Smooth muscle cell (in vitro differentiated cells): ENCODE results near the gene KRTAP5-5. TPM values are rescaled to one million over a fixed set of nuclear protein-coding genes. Genes with fewer than 3 reads are reported as not detected.

ENCODE experiments used
- DNase-seq: peaks from one replicate; lab custom pipeline; 2025; ENCODE audit not compliant: unreplicated experiment; lab: John Stamatoyannopoulos, UW
- H2AFZ ChIP-seq: fragments of 200-600 bp; sonication (generic); 2 replicates; pipeline ENCODE4 v1.6.0; 2016; ENCODE audit warnings: antibody characterized with exemption, low read depth, mild to moderate bottlenecking
- H3F3A ChIP-seq: fragments of 200-600 bp; sonication (generic); 2 replicates; pipeline ENCODE4 v1.6.0; 2017; ENCODE audit warnings: antibody characterized with exemption, low read depth
- H3K27ac ChIP-seq: fragments of 200-600 bp; sonication (generic); 2 replicates; pipeline ENCODE4 v1.5.1; 2016; ENCODE audit warnings: low read depth, mild to moderate bottlenecking
- H3K27me3 ChIP-seq: fragments of 200-600 bp; sonication (generic); 2 replicates; pipeline ENCODE4 v1.6.1; 2016; ENCODE audit warnings: low read depth, mild to moderate bottlenecking
- H3K36me3 ChIP-seq: fragments of 200-600 bp; sonication (generic); 2 replicates; pipeline ENCODE4 v1.5.1; 2016; ENCODE audit warnings: low read depth
- H3K4me1 ChIP-seq: fragments of 200-600 bp; sonication (generic); 2 replicates; pipeline ENCODE4 v1.5.1; 2016; ENCODE audit warnings: low read depth
- H3K4me2 ChIP-seq: fragments of 200-600 bp; sonication (generic); 2 replicates; pipeline ENCODE4 v1.6.0; 2016; ENCODE audit warnings: mild to moderate bottlenecking
- H3K4me3 ChIP-seq: fragments of 200-600 bp; sonication (generic); 2 replicates; pipeline ENCODE4 v1.5.1; 2016; ENCODE audit warnings: mild to moderate bottlenecking
- H3K79me2 ChIP-seq: fragments of 200-600 bp; sonication (generic); 2 replicates; pipeline ENCODE4 v1.6.0; 2016; ENCODE audit warnings: low read depth, mild to moderate bottlenecking
- H3K9ac ChIP-seq: fragments of 200-600 bp; sonication (generic); 2 replicates; pipeline ENCODE4 v1.6.0; 2016; ENCODE audit warnings: low read depth
- H3K9me3 ChIP-seq: fragments of 200-600 bp; sonication (generic); replicated peaks from 2 replicates; pipeline ENCODE4 v1.5.1; 2016; ENCODE audit warnings: low read depth
- H4K20me1 ChIP-seq: fragments of 200-600 bp; sonication (generic); 2 replicates; pipeline ENCODE4 v1.6.0; 2016; ENCODE audit warnings: low read depth
- CTCF ChIP-seq: fragments of 200-600 bp; sonication (generic); IDR thresholded peaks from 2 replicates; pipeline ENCODE4 v1.5.1; 2017; ENCODE audit warnings: borderline replicate concordance, mild to moderate bottlenecking, antibody characterized with exemption; ENCODE audit not compliant: insufficient read depth, poor library complexity, severe bottlenecking
- WGBS: methylation state at CpG from one replicate; pipeline ENCODE4 v1.1.7; 2016; ENCODE audit warnings: low lambda C conversion rate; 5-methylcytosine and 5-hydroxymethylcytosine counted together
- polyA plus RNA-seq: library from polyadenylated mRNA; unstranded; fragments of >200 nt; fragmentation: Nextera tagmentation; extraction: Ambion mirVana; gene quantifications from 2 replicates; pipeline ENCODE4 v1.2.1, GENCODE V29; 2016
- total RNA-seq: library from RNA; depleted of rRNA; stranded (reverse); fragments of >200 nt; gene quantifications from 2 replicates; pipeline ENCODE4 v1.2.3, GENCODE V29; 2014

KRTAP5-5 gene
- total and polyA plus RNA-seq, 2 experiments from 2014 or later: not detected

- H3K79me2 ChIP-seq: no peaks in the 10 kb centered on the region
- H3K9ac ChIP-seq: no peak overlapping the region
- no peaks in the 10 kb centered on the region for H4K20me1 ChIP-seq
- H3K4me2 ChIP-seq: no peak overlapping the region
- H3K36me3 ChIP-seq: no peaks in the 10 kb centered on the region
- no peak overlapping the region for H3K4me3 ChIP-seq
- 87% methylated on average over 15 of the region's 15 CpGs for WGBS
- TF ChIP-seq CTCF: no peak
- no peak overlapping the region for H3K27ac ChIP-seq
- H3K4me1 ChIP-seq: peaks cover 10% of the 10 kb centered on the region
- H3K9me3 ChIP-seq: no peaks in the 10 kb centered on the region
- H2AFZ ChIP-seq: no peak overlapping the region
- H3K27me3 ChIP-seq: no peaks in the 10 kb centered on the region
- peaks cover 7% of the 10 kb centered on the region for H3F3A ChIP-seq
- DNase-seq: no peak
Measured at GRCh38 chr11:1650034-1650917, 20.7 kb downstream of the KRTAP5-5 start.

GRCh38 chr11:1650918-1651262 is 21.3 kb downstream of the KRTAP5-5 start:
- WGBS: 84% methylated on average over 5 of the region's 5 CpGs
- no peak for TF ChIP-seq CTCF
- no peak overlapping the region for H3K4me3 ChIP-seq
- no peak overlapping the region for H3K9ac ChIP-seq
- no peaks in the 10 kb centered on the region for H4K20me1 ChIP-seq
- peaks cover 10% of the 10 kb centered on the region for H3K4me1 ChIP-seq
- H3K4me2 ChIP-seq: no peak overlapping the region
- H3F3A ChIP-seq: peaks cover 7% of the 10 kb centered on the region
- no peaks in the 10 kb centered on the region for H3K27me3 ChIP-seq
- no peak overlapping the region for H2AFZ ChIP-seq
- H3K9me3 ChIP-seq: no peaks in the 10 kb centered on the region
- no peak for DNase-seq
- no peaks in the 10 kb centered on the region for H3K36me3 ChIP-seq
- H3K79me2 ChIP-seq: no peaks in the 10 kb centered on the region
- H3K27ac ChIP-seq: no peak overlapping the region

GRCh38 chr11:1651411-1651980 is 21.9 kb downstream of the KRTAP5-5 start:
- peaks cover 10% of the 10 kb centered on the region for H3K4me1 ChIP-seq
- H3K79me2 ChIP-seq: no peaks in the 10 kb centered on the region
- DNase-seq: no peak
- H3K36me3 ChIP-seq: no peaks in the 10 kb centered on the region
- peaks cover 7% of the 10 kb centered on the region for H3F3A ChIP-seq
- H3K9me3 ChIP-seq: no peaks in the 10 kb centered on the region
- no peak overlapping the region for H3K9ac ChIP-seq
- H3K4me3 ChIP-seq: no peak overlapping the region
- no peak for TF ChIP-seq CTCF
- H2AFZ ChIP-seq: peak overlapping the region; percentile 43
- no peaks in the 10 kb centered on the region for H3K27me3 ChIP-seq
- H4K20me1 ChIP-seq: no peaks in the 10 kb centered on the region
- peak overlapping the region; percentile 48 for H3K4me2 ChIP-seq
- WGBS: 52% methylated on average over 7 of the region's 7 CpGs
- H3K27ac ChIP-seq: peak overlapping the region; percentile 15
